Spleen (tissue), 11 donors: Measurements from ENCODE around the gene TMA7. TPM values are rescaled to one million over a fixed set of nuclear protein-coding genes. Genes with fewer than 3 reads are reported as not detected.
A peak's percentile ranks its signal among the peaks of the same experiment; 100 is the strongest.

ENCODE experiments used
- DNase-seq: peaks from one replicate; pipeline ENCODE4 v3.0.0-alpha.2; 2020
- H3K27ac ChIP-seq, 8 donors: fragments of 200-600 bp; sonication (generic) in 7 of 8; 1 replicate in 4 of 8; 2 replicates in 4 of 8; pipeline versions ENCODE4 v1.5.0 to v1.8.0; 2016 to 2021; ENCODE audit warnings: inconsistent platforms in 4 of 8, mild to moderate bottlenecking in 4 of 8, moderate library complexity in 1 of 8
- H3K27me3 ChIP-seq, 7 donors: fragments of 200-600 bp; sonication (generic) in 6 of 7; replicated peaks in 1 of 7; 1 replicate in 4 of 7; 2 replicates in 3 of 7; pipeline versions ENCODE4 v1.5.0 to v1.8.0; 2016 to 2021; ENCODE audit warnings: inconsistent platforms in 3 of 7, mild to moderate bottlenecking in 1 of 7
- H3K36me3 ChIP-seq, 6 donors: fragments of 200-600 bp; sonication (generic) in 5 of 6; 1 replicate in 4 of 6; 2 replicates in 2 of 6; pipeline versions ENCODE4 v1.5.0 to v1.8.0; 2016 to 2021; ENCODE audit warnings: inconsistent platforms in 2 of 6
- H3K4me1 ChIP-seq, 6 donors: fragments of 200-600 bp; sonication (generic) in 5 of 6; 1 replicate in 3 of 6; 2 replicates in 3 of 6; pipeline versions ENCODE4 v1.5.0 to v1.8.0; 2016 to 2021; ENCODE audit warnings: inconsistent platforms in 3 of 6
- H3K4me3 ChIP-seq, 8 donors: fragments of 200-600 bp; sonication (generic) in 7 of 8; 1 replicate in 4 of 8; 2 replicates in 4 of 8; pipeline versions ENCODE4 v1.5.0 to v1.8.0; 2016 to 2021; ENCODE audit warnings: inconsistent platforms in 4 of 8, mild to moderate bottlenecking in 4 of 8, moderate library complexity in 2 of 8
- H3K9me3 ChIP-seq, 8 donors: fragments of 200-600 bp; sonication (generic) in 7 of 8; 1 replicate in 4 of 8; 2 replicates in 4 of 8; pipeline versions ENCODE4 v1.5.0 to v1.8.0; 2016 to 2021; ENCODE audit warnings: inconsistent platforms in 4 of 8
- CTCF ChIP-seq, 11 experiments: fragments of 200-600 bp in 7 of 11; fragments of 450-650 bp in 4 of 11; sonication (generic) in 4 of 11; IDR thresholded peaks in 8 of 11; conservative IDR thresholded peaks in 3 of 11; 1 replicate in 7 of 11; 2 replicates in 4 of 11; pipeline versions ENCODE4 v1.4.0 to v1.8.0; 2016 to 2021; ENCODE audit warnings: antibody characterized with exemption in 11 of 11, inconsistent platforms in 4 of 11, mild to moderate bottlenecking in 1 of 11
- POLR2A ChIP-seq, 3 donors: fragments of 450-650 bp; IDR thresholded peaks; one replicate each; pipeline ENCODE4 v1.5.1; 2017; ENCODE audit warnings: antibody characterized with exemption in 3 of 3, mild to moderate bottlenecking in 1 of 3
- POLR2AphosphoS5 ChIP-seq, 3 donors: sonication (generic); formaldehyde crosslinking; IDR thresholded peaks; one replicate each; pipeline ENCODE4 v1.5.1; 2017; ENCODE audit warnings: antibody characterized with exemption in 3 of 3
- WGBS, 5 donors: extraction: QIAGEN DNeasy Blood & Tissue Kit in 3 of 5; methylation state at CpG; one replicate each; pipeline versions ENCODE4 v1.1.5 to v1.1.7; 2013 to 2018; 5-methylcytosine and 5-hydroxymethylcytosine counted together
- intact Hi-C: fragments of 100-400 bp; cut with DNase I; formaldehyde crosslinking; loops from one replicate; pipeline ENCODE4 v1.15.0; 2023; ENCODE audit warnings: low total_unique reads
- polyA plus RNA-seq, 3 donors: library from polyadenylated mRNA; stranded (reverse); fragments of 200-250 nt; gene quantifications; one replicate each; pipeline ENCODE4 v1.2.1, GENCODE V29; 2013
- total RNA-seq, 7 donors: library from RNA; depleted of rRNA in 3 of 7; stranded (reverse); fragments of >200 nt in 3 of 7; fragmentation: NEBNext Ultra II Directional in 4 of 7; extraction: Animal tissue kit (Norgen Biotek cat#: 25700) in 4 of 7; gene quantifications; one replicate each; pipeline versions ENCODE4 v1.1.0 to v1.2.1, GENCODE V29; 2016 to 2021
- donor health status: healthy with polysubstance abuse.
- donor health status: DM: no; HTN: no; CAD: no; lungs with moderate emphysema.
- donor health status: DM: no; HTN: no; CAD: no.
- donor health status: Bipolar disorder and iron deficiency.
- donor health status: healthy.
- donor health status: DM: no; HTN: no; CAD: no.
- donor health status: DM: yes; HTN: yes; CAD: no.

The TMA7 gene
- total and polyA plus RNA-seq, 10 donors = 145 to 753 (median 216) TPM

DNA sequence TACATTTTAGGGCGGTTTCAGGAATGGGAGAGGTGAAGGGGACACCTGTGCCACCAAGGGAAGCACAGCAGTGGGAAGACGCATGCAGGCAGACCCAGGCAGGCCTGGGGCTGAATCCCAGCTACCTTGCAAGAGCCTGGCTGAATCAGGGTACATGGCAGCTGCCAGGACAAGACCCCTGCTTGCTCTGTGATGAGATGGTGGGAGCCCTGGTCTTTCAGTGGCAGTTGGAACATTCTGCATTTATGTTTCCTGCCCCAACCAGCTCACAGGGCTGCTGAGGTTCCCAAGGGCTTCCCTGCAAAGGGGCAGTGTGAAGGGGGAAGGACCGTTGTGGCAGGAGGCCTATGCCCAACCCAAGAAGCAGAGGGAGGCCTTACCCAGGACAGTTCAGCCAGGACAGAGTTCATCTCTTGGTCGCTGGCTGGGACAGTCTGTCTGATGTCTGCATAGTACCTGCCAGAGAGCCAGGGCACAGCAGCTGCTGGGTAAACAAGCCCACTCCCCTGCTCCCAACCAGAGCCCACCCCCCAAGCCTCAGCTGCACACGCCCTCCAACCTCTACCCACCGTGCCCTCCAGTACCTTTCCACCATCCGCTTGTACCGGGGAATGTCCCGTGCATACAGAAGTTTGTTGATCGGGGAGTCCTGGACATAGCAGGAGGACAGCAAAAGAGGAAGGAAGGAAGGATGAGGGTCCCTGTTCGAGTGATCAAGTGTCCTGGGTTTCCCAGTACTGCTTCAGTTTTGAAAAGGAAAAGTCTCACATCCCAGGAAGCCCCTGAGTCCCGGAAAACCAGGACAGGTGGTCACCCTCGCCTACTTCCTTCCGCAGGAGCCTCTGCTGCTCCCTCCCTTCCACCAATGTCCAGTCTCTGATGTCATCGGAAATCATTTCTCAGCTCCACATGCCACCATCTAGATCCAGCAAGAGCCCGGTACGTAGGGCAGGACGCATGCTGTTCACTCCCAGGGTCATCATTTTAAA is 33.3 kb upstream of the TMA7 start:
- Histone ChIP-seq H3K9me3 (no peaks in the 10 kb centered on the region), H3K4me3 (no peak overlapping the region), H3K27me3 (no peaks in the 10 kb centered on the region), H3K27ac (peak overlapping the region in 6 of 8 donors; percentile 29 to 72 (median 58)), H3K36me3 (peaks cover 0 to 54% (median 3%) of the 10 kb centered on the region in 6 donors), H3K4me1 (peaks cover 0 to 40% (median 16%) of the 10 kb centered on the region in 6 donors)
- TF ChIP-seq POLR2AphosphoS5 (IDR thresholded peaks at IDR 0.05) (no peak), POLR2A (IDR thresholded peaks at IDR 0.05) (no peak), CTCF (IDR thresholded peaks at IDR 0.05 in 8 of 11, conservative IDR thresholded peaks at IDR 0.05 in 3 of 11) (no peak)
- 75 to 82% (median 77%) methylated on average over 16 to 18 of the region's 18 CpGs for WGBS, 5 donors
- intact Hi-C loops = no loop called here
- DNase-seq = peak; percentile 51

- Histone ChIP-seq H3K9me3 (no peaks in the 10 kb centered on the region), H3K4me3 (no peak overlapping the region), H3K27ac (peak overlapping the region in 6 of 8 donors; percentile 4 to 72 (median 49)), H3K27me3 (no peaks in the 10 kb centered on the region), H3K4me1 (peaks cover 0 to 37% (median 16%) of the 10 kb centered on the region in 6 donors), H3K36me3 (peaks cover 0 to 63% (median 10%) of the 10 kb centered on the region in 6 donors)
- no peak for TF ChIP-seq CTCF (IDR thresholded peaks at IDR 0.05 in 8 of 11, conservative IDR thresholded peaks at IDR 0.05 in 3 of 11)
- no peak for TF ChIP-seq POLR2A (IDR thresholded peaks at IDR 0.05)
- TF ChIP-seq POLR2AphosphoS5 (IDR thresholded peaks at IDR 0.05) = no peak
- peak; percentile 35 for DNase-seq
- WGBS, 5 donors = 83 to 90% (median 88%) methylated on average over 7 to 8 of the region's 8 CpGs
- intact Hi-C loops = no loop called here
Observed at GRCh38 chr3:48407542-48408099, 32.4 kb upstream of the TMA7 start.

DNA sequence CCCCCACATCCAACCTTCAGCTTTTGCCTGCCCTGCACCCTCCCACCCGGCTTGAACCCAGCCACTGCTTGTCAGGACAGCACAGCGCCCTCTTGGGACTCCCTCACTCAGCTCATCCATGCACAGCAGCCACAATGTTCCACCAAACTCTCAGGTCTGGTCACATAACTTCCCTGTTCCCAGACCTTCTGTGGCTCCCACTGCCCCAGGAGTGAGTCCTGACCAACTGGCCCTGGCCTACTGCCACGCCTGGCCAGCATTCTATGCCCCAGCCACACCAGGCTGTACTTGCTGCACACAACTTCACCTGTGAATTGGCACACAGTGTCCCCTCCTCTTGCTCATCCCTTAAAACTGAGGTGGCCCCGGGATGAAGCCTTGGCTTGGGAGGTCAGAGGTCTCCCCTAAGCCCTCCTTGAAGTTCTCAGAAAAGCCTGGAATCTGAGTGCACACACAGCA is 31.2 kb upstream of the TMA7 start:
- WGBS, 5 donors = 75 to 90% (median 78%) methylated on average over 4 of the region's 4 CpGs
- peaks cover 0 to 76% (median 16%) of the 10 kb centered on the region in 6 donors for H3K36me3 ChIP-seq
- peak; percentile 55 for DNase-seq
- H3K27me3 ChIP-seq = no peaks in the 10 kb centered on the region
- peaks cover 0 to 25% (median 10%) of the 10 kb centered on the region in 6 donors for H3K4me1 ChIP-seq
- no peaks in the 10 kb centered on the region for H3K9me3 ChIP-seq
- TF ChIP-seq POLR2A (IDR thresholded peaks at IDR 0.05) (no peak), CTCF (IDR thresholded peaks at IDR 0.05 in 8 of 11, conservative IDR thresholded peaks at IDR 0.05 in 3 of 11) (no peak), POLR2AphosphoS5 (IDR thresholded peaks at IDR 0.05) (no peak)
- intact Hi-C loops = no loop called here
- peak overlapping the region in 2 of 8 donors; percentile 71 to 72 for H3K27ac ChIP-seq
- no peak overlapping the region for H3K4me3 ChIP-seq
